Trophoblast cell (in vitro differentiated cells and primary cell): ENCODE results near the gene NDRG4.

Source experiments
- DNase-seq, 2 donors: peaks; one replicate each; pipeline ENCODE4 v3.0.0-alpha.2; 2016
- H2AFZ ChIP-seq: 2 replicates; pipeline ENCODE4 v1.6.1; 2013; ENCODE audit warnings: low read length, moderate library complexity, mild to moderate bottlenecking; ENCODE audit not compliant: insufficient read depth, poor library complexity
- H2AK5ac ChIP-seq: 2 replicates; pipeline ENCODE4 v1.6.1; 2013; ENCODE audit warnings: mild to moderate bottlenecking, low read length
- H2BK120ac ChIP-seq: 2 replicates; pipeline ENCODE4 v1.6.1; 2013; ENCODE audit warnings: low read length, mild to moderate bottlenecking, moderate library complexity; ENCODE audit not compliant: insufficient read depth, poor library complexity
- H2BK12ac ChIP-seq: 2 replicates; pipeline ENCODE4 v1.6.1; 2013; ENCODE audit warnings: mild to moderate bottlenecking, low read length, moderate library complexity
- H2BK5ac ChIP-seq: 2 replicates; pipeline ENCODE4 v1.6.1; 2013; ENCODE audit warnings: low read length, low read depth, moderate library complexity, mild to moderate bottlenecking; ENCODE audit not compliant: poor library complexity
- H3K14ac ChIP-seq: 2 replicates; pipeline ENCODE4 v1.6.1; 2013; ENCODE audit warnings: mild to moderate bottlenecking, low read length
- H3K18ac ChIP-seq: 2 replicates; pipeline ENCODE4 v1.6.1; 2013; ENCODE audit warnings: mild to moderate bottlenecking, low read length
- H3K23ac ChIP-seq: 2 replicates; pipeline ENCODE4 v1.6.1; 2013; ENCODE audit warnings: low read length
- H3K27ac ChIP-seq: 2 replicates; pipeline ENCODE4 v1.5.1; 2013; ENCODE audit warnings: low read depth, mild to moderate bottlenecking, inconsistent platforms, low read length, moderate library complexity
- H3K27me3 ChIP-seq: 2 replicates; pipeline ENCODE4 v1.6.1; 2013; ENCODE audit warnings: inconsistent platforms, mild to moderate bottlenecking, low read length, moderate library complexity; ENCODE audit not compliant: insufficient read depth
- H3K36me3 ChIP-seq, 2 experiments: 1 replicate in 1 of 2; 2 replicates in 1 of 2; pipeline ENCODE4 v1.6.1; 2013; ENCODE audit warnings: low read length in 2 of 2, mild to moderate bottlenecking in 2 of 2, moderate library complexity in 1 of 2; ENCODE audit not compliant: insufficient read depth in 2 of 2, control insufficient read depth in 1 of 2
- H3K4ac ChIP-seq: 2 replicates; pipeline ENCODE4 v1.6.1; 2013; ENCODE audit warnings: low read depth, mild to moderate bottlenecking, low read length, moderate library complexity
- H3K4me1 ChIP-seq, 2 experiments: 1 replicate in 1 of 2; 2 replicates in 1 of 2; pipeline ENCODE4 v1.6.1; 2013; ENCODE audit warnings: low read length in 2 of 2, mild to moderate bottlenecking in 2 of 2, moderate library complexity in 1 of 2; ENCODE audit not compliant: insufficient read depth in 2 of 2, control insufficient read depth in 1 of 2
- H3K4me2 ChIP-seq: 2 replicates; pipeline ENCODE4 v1.6.1; 2013; ENCODE audit warnings: inconsistent platforms, mild to moderate bottlenecking, low read length, moderate library complexity
- H3K4me3 ChIP-seq: 2 replicates; pipeline ENCODE4 v1.5.1; 2013; ENCODE audit warnings: mild to moderate bottlenecking, low read depth, low read length, inconsistent platforms
- H3K79me1 ChIP-seq: one replicate; pipeline ENCODE4 v1.6.1; 2013; ENCODE audit warnings: low read length
- H3K79me2 ChIP-seq: 2 replicates; pipeline ENCODE4 v1.6.1; 2013; ENCODE audit warnings: low read length, mild to moderate bottlenecking; ENCODE audit not compliant: control insufficient read depth, insufficient read depth, poor library complexity
- H3K9ac ChIP-seq: 2 replicates; pipeline ENCODE4 v1.6.1; 2013; ENCODE audit warnings: mild to moderate bottlenecking, low read length
- H3K9me3 ChIP-seq: 2 replicates; pipeline ENCODE4 v1.6.1; 2013; ENCODE audit warnings: low read depth, mild to moderate bottlenecking, control low read depth, inconsistent platforms, low read length; ENCODE audit not compliant: insufficient read depth
- H4K12ac ChIP-seq: 2 replicates; pipeline ENCODE4 v1.6.1; 2013; ENCODE audit warnings: low read depth, mild to moderate bottlenecking, low read length, moderate library complexity
- H4K8ac ChIP-seq: 2 replicates; pipeline ENCODE4 v1.6.1; 2013; ENCODE audit warnings: low read depth, mild to moderate bottlenecking, low read length, moderate library complexity
- H4K91ac ChIP-seq: one replicate; pipeline ENCODE4 v1.6.1; 2013; ENCODE audit warnings: low read depth, mild to moderate bottlenecking, low read length, moderate library complexity
- WGBS: extraction: QIAGEN DNeasy Blood & Tissue Kit; methylation state at CpG from one replicate; pipeline ENCODE4 v1.1.7; 2013; ENCODE audit warnings: missing lambda C conversion rate; ENCODE audit not compliant: insufficient read length, insufficient coverage; ENCODE audit errors: extremely low coverage; 5-methylcytosine and 5-hydroxymethylcytosine counted together

The NDRG4 gene

GRCh38 chr16:58518980-58519368 is 19.0 kb downstream of the NDRG4 start:
- no peak overlapping the region for H3K4me2 ChIP-seq
- H4K8ac ChIP-seq: no peak overlapping the region
- no peak overlapping the region for H2BK12ac ChIP-seq
- peaks cover 7% of the 10 kb centered on the region for H3K79me1 ChIP-seq
- no peak overlapping the region for H2BK5ac ChIP-seq
- no peak for DNase-seq
- H3K4ac ChIP-seq: no peak overlapping the region
- H4K91ac ChIP-seq: no peak overlapping the region
- no peak overlapping the region for H3K18ac ChIP-seq
- H3K9ac ChIP-seq: no peak overlapping the region
- H2AFZ ChIP-seq: no peak overlapping the region
- no peak overlapping the region for H2AK5ac ChIP-seq
- no CpG with 5 or more reads among the region's 1 CpG for WGBS
- H3K9me3 ChIP-seq: no peaks in the 10 kb centered on the region
- H4K12ac ChIP-seq: no peak overlapping the region
- no peak overlapping the region for H3K14ac ChIP-seq
- H3K27ac ChIP-seq: no peak overlapping the region
- peaks cover 5 to 12% of the 10 kb centered on the region in 2 experiments for H3K4me1 ChIP-seq
- no peak overlapping the region for H3K4me3 ChIP-seq
- peaks cover 7% of the 10 kb centered on the region for H3K79me2 ChIP-seq
- H3K27me3 ChIP-seq: no peaks in the 10 kb centered on the region
- peaks cover 27 to 52% of the 10 kb centered on the region in 2 experiments for H3K36me3 ChIP-seq
- no peak overlapping the region for H2BK120ac ChIP-seq
- H3K23ac ChIP-seq: no peak overlapping the region

GRCh38 chr16:58519707-58520106 is 19.8 kb downstream of the NDRG4 start:
- Histone ChIP-seq H3K4me3 (no peak overlapping the region), H3K4ac (no peak overlapping the region), H3K79me2 (peaks cover 7% of the 10 kb centered on the region), H2BK120ac (no peak overlapping the region), H3K9ac (no peak overlapping the region), H3K9me3 (no peaks in the 10 kb centered on the region), H2AFZ (no peak overlapping the region), H3K23ac (no peak overlapping the region), H2BK5ac (no peak overlapping the region), H3K4me2 (no peak overlapping the region), H3K14ac (no peak overlapping the region), H3K36me3 (peaks cover 28 to 57% of the 10 kb centered on the region in 2 experiments), H3K4me1 (peaks cover 5 to 12% of the 10 kb centered on the region in 2 experiments), H4K91ac (no peak overlapping the region), H4K12ac (no peak overlapping the region), H3K27ac (no peak overlapping the region), H2AK5ac (no peak overlapping the region), H3K27me3 (no peaks in the 10 kb centered on the region), H3K18ac (no peak overlapping the region), H4K8ac (no peak overlapping the region), H2BK12ac (no peak overlapping the region), H3K79me1 (peaks cover 7% of the 10 kb centered on the region)
- DNase-seq: no peak

GRCh38 chr16:58530179-58530578 is 30.2 kb downstream of the NDRG4 start:
- Histone ChIP-seq H3K36me3 (peaks cover 31 to 55% of the 10 kb centered on the region in 2 experiments), H2BK12ac (no peak overlapping the region), H2BK5ac (no peak overlapping the region), H3K9ac (no peak overlapping the region), H3K4me3 (no peak overlapping the region), H3K4me2 (no peak overlapping the region), H3K79me2 (no peaks in the 10 kb centered on the region), H3K14ac (no peak overlapping the region), H4K91ac (no peak overlapping the region), H3K4ac (no peak overlapping the region), H3K9me3 (no peaks in the 10 kb centered on the region), H2BK120ac (no peak overlapping the region), H3K23ac (no peak overlapping the region), H4K8ac (no peak overlapping the region), H4K12ac (no peak overlapping the region), H3K27me3 (no peaks in the 10 kb centered on the region), H3K79me1 (no peaks in the 10 kb centered on the region), H3K18ac (no peak overlapping the region), H3K4me1 (no peaks in the 10 kb centered on the region), H2AFZ (no peak overlapping the region), H2AK5ac (no peak overlapping the region), H3K27ac (no peak overlapping the region)
- WGBS: no CpG with 5 or more reads among the region's 5 CpGs
- no peak for DNase-seq

- no peaks in the 10 kb centered on the region for H3K79me2 ChIP-seq
- no peak overlapping the region for H2AK5ac ChIP-seq
- H3K27ac ChIP-seq: no peak overlapping the region
- no peak overlapping the region for H2AFZ ChIP-seq
- no peaks in the 10 kb centered on the region for H3K27me3 ChIP-seq
- H3K4me1 ChIP-seq: no peaks in the 10 kb centered on the region
- no peaks in the 10 kb centered on the region for H3K9me3 ChIP-seq
- no peak overlapping the region for H3K9ac ChIP-seq
- H4K8ac ChIP-seq: no peak overlapping the region
- no peak overlapping the region for H2BK120ac ChIP-seq
- H4K12ac ChIP-seq: no peak overlapping the region
- no peak overlapping the region for H2BK12ac ChIP-seq
- no peak overlapping the region for H2BK5ac ChIP-seq
- peaks cover 26 to 58% of the 10 kb centered on the region in 2 experiments for H3K36me3 ChIP-seq
- no CpG with 5 or more reads among the region's 3 CpGs for WGBS
- no peak overlapping the region for H3K23ac ChIP-seq
- no peak overlapping the region for H3K4ac ChIP-seq
- no peak overlapping the region for H4K91ac ChIP-seq
- no peaks in the 10 kb centered on the region for H3K79me1 ChIP-seq
- no peak overlapping the region for H3K4me2 ChIP-seq
- H3K4me3 ChIP-seq: no peak overlapping the region
- H3K18ac ChIP-seq: no peak overlapping the region
- DNase-seq: no peak
- H3K14ac ChIP-seq: no peak overlapping the region
These were observed 32.5 kb downstream of the NDRG4 start for GRCh38 chr16:58532414-58532813.
